HepG2 (cell line): ENCODE measurements around the gene TAF1C. TPM values are rescaled to one million over a fixed set of nuclear protein-coding genes. Genes with fewer than 3 reads are reported as not detected.
A peak's percentile ranks its signal among the peaks of the same experiment; 100 is the strongest.

Experiments used
- ATAC-seq: fragments of 200-7000 bp; cut with Tn5 transposase; 3 replicates; pipeline ENCODE4 v1.9.1; 2020; ENCODE audit warnings: mild to moderate bottlenecking, moderate library complexity
- BruUV-seq: library from RNA; stranded (reverse); fragments of 400-500 nt; replicated peaks from 2 replicates; lab custom pipeline; 2021; lab: Mats Ljungman, UMichigan
- CTCF ChIA-PET: fragments of 300-600 bp; formaldehyde crosslinking; extraction: SDS; loops from one replicate; lab custom pipeline; 2021; ENCODE audit warnings: low total read pairs, inconsistent platforms, low intra/inter-chr PET ratio; lab: Yijun Ruan, JAX
- POLR2A ChIA-PET: fragments of 350-600 bp; sonication (Branson Sonifier 250); formaldehyde crosslinking; loops from one replicate; lab custom pipeline; 2020; ENCODE audit warnings: antibody characterized with exemption, inconsistent platforms; lab: Yijun Ruan, JAX
- DNase-seq: peaks from one replicate; pipeline ENCODE4 v3.0.0-alpha.2; 2015; ENCODE audit warnings: low spot score
- FAIRE-seq: peaks from 3 replicates; lab custom pipeline; 2011; peaks lifted over from hg19 to GRCh38; lab: Jason Lieb, UNC
- H2AFZ ChIP-seq: one replicate; pipeline ENCODE4 v1.6.1; 2011; ENCODE audit warnings: low read length, inconsistent platforms
- H3K27ac ChIP-seq: fragments of 300-600 bp; 3 replicates; pipeline ENCODE4 v1.8.0; 2011; ENCODE audit warnings: mixed run types, mild to moderate bottlenecking, mixed read lengths, low read length, inconsistent platforms; ENCODE audit not compliant: insufficient read depth; ENCODE audit errors: extremely low read length
- H3K27me3 ChIP-seq, 2 experiments: fragments of 200-600 bp in 1 of 2; 2 replicates in 1 of 2; 3 replicates in 1 of 2; pipeline versions ENCODE4 v1.6.0 to v1.8.0; 2011; ENCODE audit warnings: low read length in 2 of 2, mild to moderate bottlenecking in 2 of 2, moderate library complexity in 2 of 2, inconsistent platforms in 1 of 2; ENCODE audit not compliant: insufficient read depth in 2 of 2, control insufficient read depth in 1 of 2
- H3K36me3 ChIP-seq, 2 experiments: fragments of 200-600 bp in 1 of 2; replicated peaks in 1 of 2; 2 replicates in 1 of 2; 3 replicates in 1 of 2; pipeline versions ENCODE4 v1.5.1 to v1.8.0; 2011; ENCODE audit warnings: low read length in 2 of 2, inconsistent platforms in 1 of 2; ENCODE audit not compliant: insufficient read depth in 2 of 2, control insufficient read depth in 1 of 2
- H3K4me1 ChIP-seq: 2 replicates; pipeline ENCODE4 v1.5.1; 2012; ENCODE audit warnings: low read length, inconsistent platforms; ENCODE audit not compliant: insufficient read depth
- H3K4me2 ChIP-seq: 2 replicates; pipeline ENCODE4 v1.6.0; 2011; ENCODE audit warnings: low read depth, low read length, inconsistent platforms
- H3K4me3 ChIP-seq, 3 experiments: fragments of 200-600 bp in 1 of 3; sonication (generic), shearing (Covaris generic) in 1 of 3; replicated peaks in 1 of 3; 2 replicates each; pipeline ENCODE4 v1.5.1; 2011 to 2016; ENCODE audit warnings: low read length in 3 of 3, inconsistent platforms in 2 of 3, low read depth in 2 of 3, mild to moderate bottlenecking in 2 of 3, control low read depth in 1 of 3, mixed read lengths in 1 of 3; ENCODE audit not compliant: insufficient read depth in 1 of 3
- H3K79me2 ChIP-seq: one replicate; pipeline ENCODE4 v1.6.1; 2011; ENCODE audit warnings: low read length, inconsistent platforms; ENCODE audit not compliant: insufficient read depth
- H3K9ac ChIP-seq: 2 replicates; pipeline ENCODE4 v1.6.0; 2011; ENCODE audit warnings: mild to moderate bottlenecking, low read depth, low read length, inconsistent platforms; ENCODE audit not compliant: insufficient read depth
- H3K9me3 ChIP-seq: 2 replicates; pipeline ENCODE4 v1.5.1; 2012; ENCODE audit warnings: mild to moderate bottlenecking, low read length
- H4K20me1 ChIP-seq: 2 replicates; pipeline ENCODE4 v1.6.0; 2011; ENCODE audit warnings: inconsistent platforms, mild to moderate bottlenecking, low read length, moderate library complexity; ENCODE audit not compliant: insufficient read depth
- EZH2 ChIP-seq: conservative IDR thresholded peaks from 2 replicates; pipeline ENCODE4 v1.6.1; 2012; ENCODE audit warnings: mild to moderate bottlenecking, low read depth, low read length, moderate library complexity
- HES4 ChIP-seq: sonication (generic); formaldehyde crosslinking; IDR thresholded peaks from 2 replicates; pipeline ENCODE4 v1.9.0; 2021; ENCODE audit warnings: mild to moderate bottlenecking, missing genetic modification reagents, borderline replicate concordance
- HNRNPL ChIP-seq: fragments of 200-400 bp; formaldehyde crosslinking; IDR thresholded peaks from 2 replicates; pipeline ENCODE4 v1.6.1; 2017; ENCODE audit warnings: mild to moderate bottlenecking, low read depth, low read length
- KDM1A ChIP-seq: IDR thresholded peaks from 2 replicates; pipeline ENCODE4 v1.6.1; 2016; ENCODE audit warnings: missing compliant biosample characterization
- ZNF264 ChIP-seq: sonication (generic); formaldehyde crosslinking; IDR thresholded peaks from 2 replicates; pipeline ENCODE4 v1.4.0; 2020; ENCODE audit warnings: missing genetic modification reagents
- WGBS: methylation state at CpG from one replicate; pipeline ENCODE4 v1.1.6; 2017; ENCODE audit warnings: low lambda C conversion rate; 5-methylcytosine and 5-hydroxymethylcytosine counted together
- in situ Hi-C: cut with HindIII; loops from 2 replicates; pipeline ENCODE4 v1.10.0; 2017; ENCODE audit warnings: low pct_unique_long_range_greater_than_20kb; ENCODE audit not compliant: extremely low pct_ligation_motif_present
- intact Hi-C: fragments of 100-400 bp; cut with micrococcal nuclease; formaldehyde crosslinking; loops from one replicate; pipeline ENCODE4 v1.10.0; 2022; ENCODE audit not compliant: unreplicated experiment
- polyA plus RNA-seq, 8 experiments: library from polyadenylated mRNA; depleted of rRNA in 3 of 8; stranded (reverse) in 7 of 8; unstranded in 1 of 8; fragments of >200 nt; fragmentation: Illumina TruSeq in 4 of 8; extraction: Trizol in 4 of 8; gene quantifications; 2 replicates each; pipeline versions ENCODE4 v1.2.1 to v1.2.3, GENCODE V29; 2011 to 2016; ENCODE audit warnings: low read depth in 4 of 8, missing spikeins in 1 of 8, mixed read lengths in 1 of 8; ENCODE audit not compliant: insufficient read depth in 1 of 8
- total RNA-seq, 5 experiments: library from RNA; depleted of rRNA; stranded (reverse); fragments of >200 nt; fragmentation: Illumina TruSeq; extraction: Trizol; gene quantifications; 2 replicates each; pipeline ENCODE4 v1.2.3, GENCODE V29; 2016; ENCODE audit warnings: low read depth in 1 of 5
- TF ChIP-seq, protein P1 (sequence below): IDR thresholded peaks from 2 replicates; pipeline ENCODE4 v1.6.1; 2016; ENCODE audit warnings: missing biosample characterization, missing genetic modification reagents, low read depth
- TF ChIP-seq, protein P2 (sequence below): sonication (generic); formaldehyde crosslinking; conservative IDR thresholded peaks from 2 replicates; pipeline ENCODE4 v1.5.0; 2020; ENCODE audit warnings: missing genetic modification reagents

The TAF1C gene
- total and polyA plus RNA-seq, 2 of the 13 experiments (the other 11 are each of a cell fraction or from before 2014, with no cell fraction given): 15.6 to 20.8 TPM

DNA sequence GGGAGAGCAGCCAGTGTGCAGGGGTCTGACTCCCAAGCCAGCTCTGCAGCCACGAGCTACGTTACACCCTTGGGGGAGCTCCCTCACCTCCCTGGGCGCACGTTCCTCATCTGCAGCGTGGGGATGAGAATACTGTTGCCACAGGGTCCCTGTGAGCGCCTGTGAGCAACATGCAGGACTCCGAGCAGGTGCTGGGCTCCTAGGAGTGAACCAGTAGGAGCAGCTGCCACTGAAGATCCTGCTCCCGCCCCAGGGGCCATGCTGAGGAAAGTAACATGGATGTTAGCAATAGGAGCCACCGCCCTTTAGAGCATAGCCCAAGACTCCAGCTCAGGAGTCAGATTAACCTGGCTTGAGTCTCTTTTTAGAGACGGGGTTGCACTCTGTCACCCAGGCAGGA is 25.8 kb downstream of the TAF1C start:
- WGBS: 28% methylated on average over 3 of the region's 10 CpGs
- Histone ChIP-seq H3K9me3 (no peaks in the 10 kb centered on the region), H3K27ac (no peak overlapping the region), H3K4me1 (no peaks in the 10 kb centered on the region), H3K4me3 (no peak overlapping the region), H3K36me3 (no peaks in the 10 kb centered on the region), H3K9ac (no peak overlapping the region)
- DNase-seq (no peak), ATAC-seq (peak; percentile 34; the same call in 1 of the 3 replicates)
- intact Hi-C loops: no loop called here
- CTCF ChIA-PET: no interaction called here
- peak; percentile 76; the same call in 1 of the 2 replicates for TF ChIP-seq EZH2
- TF ChIP-seq ZNF264: no peak
- TF ChIP-seq, all 625 proteins: peak for 1
- in situ Hi-C loops: no loop called here
- Histone ChIP-seq H2AFZ (no peak overlapping the region), H3K27me3 (peaks cover 4 to 79% of the 10 kb centered on the region in 2 experiments), H4K20me1 (no peaks in the 10 kb centered on the region; the same call in 1 of the 2 replicates), H3K79me2 (no peaks in the 10 kb centered on the region), H3K4me2 (no peak overlapping the region)
- BruUV-seq: no TSS peak
- POLR2A ChIA-PET: no interaction called here
- no peak for FAIRE-seq

DNA sequence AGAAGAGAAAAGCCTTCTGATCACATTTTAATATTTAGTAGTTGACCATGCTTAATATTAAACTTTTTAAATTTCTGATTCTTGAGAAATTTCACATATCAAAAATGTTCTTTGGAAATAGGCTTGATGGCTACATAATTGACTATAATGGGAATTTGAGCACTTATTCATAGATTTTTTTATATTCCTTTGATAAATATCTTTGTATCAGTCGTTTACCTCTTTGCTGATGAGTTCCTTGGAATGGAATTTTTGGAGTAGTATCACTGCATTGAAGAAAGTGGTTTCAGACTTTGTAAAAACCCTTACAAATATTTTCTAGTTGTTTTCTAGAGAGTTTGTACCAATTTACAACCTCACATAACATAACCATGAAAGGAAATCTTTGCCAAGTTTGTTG is 27.1 kb downstream of the TAF1C start:
- no peak overlapping the region for H3K4me2 ChIP-seq
- FAIRE-seq: no peak
- no peaks in the 10 kb centered on the region for H3K79me2 ChIP-seq
- CTCF ChIA-PET: no interaction called here
- POLR2A ChIA-PET: no interaction called here
- H3K27me3 ChIP-seq: peaks cover 4 to 77% of the 10 kb centered on the region in 2 experiments
- TF ChIP-seq, protein P1, sequence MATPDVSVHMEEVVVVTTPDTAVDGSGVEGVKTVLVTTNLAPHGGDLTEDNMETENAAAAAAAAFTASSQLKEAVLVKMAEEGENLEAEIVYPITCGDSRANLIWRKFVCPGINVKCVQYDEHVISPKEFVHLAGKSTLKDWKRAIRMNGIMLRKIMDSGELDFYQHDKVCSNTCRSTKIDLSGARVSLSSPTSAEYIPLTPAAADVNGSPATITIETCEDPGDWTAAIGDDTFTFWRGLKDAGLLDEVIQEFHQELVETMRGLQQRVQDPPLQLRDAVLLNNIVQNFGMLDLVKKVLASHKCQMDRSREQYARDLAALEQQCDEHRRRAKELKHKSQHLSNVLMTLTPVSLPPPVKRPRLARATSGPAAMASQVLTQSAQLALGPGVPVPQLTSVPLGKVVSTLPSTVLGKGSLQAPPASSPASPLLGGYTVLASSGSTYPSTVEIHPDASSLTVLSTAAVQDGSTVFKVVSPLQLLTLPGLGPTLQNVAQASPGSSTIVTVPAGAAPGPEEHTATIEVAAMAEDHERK (CRISPR knock-in tag): no peak
- TF ChIP-seq, protein P2, sequence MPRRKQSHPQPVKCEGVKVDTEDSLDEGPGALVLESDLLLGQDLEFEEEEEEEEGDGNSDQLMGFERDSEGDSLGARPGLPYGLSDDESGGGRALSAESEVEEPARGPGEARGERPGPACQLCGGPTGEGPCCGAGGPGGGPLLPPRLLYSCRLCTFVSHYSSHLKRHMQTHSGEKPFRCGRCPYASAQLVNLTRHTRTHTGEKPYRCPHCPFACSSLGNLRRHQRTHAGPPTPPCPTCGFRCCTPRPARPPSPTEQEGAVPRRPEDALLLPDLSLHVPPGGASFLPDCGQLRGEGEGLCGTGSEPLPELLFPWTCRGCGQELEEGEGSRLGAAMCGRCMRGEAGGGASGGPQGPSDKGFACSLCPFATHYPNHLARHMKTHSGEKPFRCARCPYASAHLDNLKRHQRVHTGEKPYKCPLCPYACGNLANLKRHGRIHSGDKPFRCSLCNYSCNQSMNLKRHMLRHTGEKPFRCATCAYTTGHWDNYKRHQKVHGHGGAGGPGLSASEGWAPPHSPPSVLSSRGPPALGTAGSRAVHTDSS (CRISPR knock-in tag): no peak
- no peak for TF ChIP-seq KDM1A
- TF ChIP-seq HNRNPL: no peak
- no peak for TF ChIP-seq HES4
- peaks cover 6% of the 10 kb centered on the region; the same call in 1 of the 2 replicates for H3K4me1 ChIP-seq
- BruUV-seq: no TSS peak
- no peak for ATAC-seq
- no peaks in the 10 kb centered on the region for H3K9me3 ChIP-seq
- H2AFZ ChIP-seq: no peak overlapping the region
- no peak overlapping the region for H3K4me3 ChIP-seq
- no peak for DNase-seq
- in situ Hi-C loops (no loop called here), intact Hi-C loops (no loop called here)
- H3K36me3 ChIP-seq: no peaks in the 10 kb centered on the region
- H4K20me1 ChIP-seq: no peaks in the 10 kb centered on the region; the same call in 1 of the 2 replicates
- WGBS: 3% methylated on average over 1 of the region's 1 CpG
- H3K9ac ChIP-seq: no peak overlapping the region
- H3K27ac ChIP-seq: no peak overlapping the region
